T-helper 2 cell treated with Interferon-gamma antibody and Interleukin-4, amounts not matched to agents 100 ng/mL and 5 ng/mL, for 36 hours (primary cell): Measurements from ENCODE around the gene HIRA. TPM values are rescaled to one million over a fixed set of nuclear protein-coding genes. Genes with fewer than 3 reads are reported as not detected.
"Not testable (repeated sequence)": the region's sequence is repeated elsewhere in the genome, so short reads cannot be mapped to it uniquely, and the experiment has no call there.

Experiments
- intact Hi-C: fragments of 100-400 bp; cut with micrococcal nuclease; formaldehyde crosslinking; loops from one replicate; pipeline ENCODE4 v1.15.1; 2023
- total RNA-seq: library from RNA; stranded (reverse); gene quantifications from 2 replicates; pipeline ENCODE4 v1.2.3, GENCODE V29; 2022

HIRA gene
- total RNA-seq, 1 donor from 2014 or later, result 45.0 TPM

- intact Hi-C loops, result no loop called here
These were observed 44.0 kb downstream of the HIRA start for GRCh38 chr22:19387575-19387974.

- intact Hi-C loops, result no loop called here
These were observed 44.5 kb downstream of the HIRA start for GRCh38 chr22:19387038-19387437.

GRCh38 chr22:19386248-19386647, 45.3 kb downstream of the HIRA start:
- intact Hi-C loops, result no loop called here

GRCh38 chr22:19385221-19385906, 46.2 kb downstream of the HIRA start:
- intact Hi-C loops, result no loop called here

- intact Hi-C loops, result no loop called here
These were observed 48.2 kb downstream of the HIRA start for GRCh38 chr22:19383292-19383691.

GRCh38 chr22:19382240-19382639, 49.3 kb downstream of the HIRA start:
- intact Hi-C loops, result no loop called here

GRCh38 chr22:19378344-19378674, 53.2 kb downstream of the HIRA start:
- intact Hi-C loops, result no loop called here

- intact Hi-C loops, result no loop called here
These were observed 53.8 kb downstream of the HIRA start for GRCh38 chr22:19377565-19378343.

GRCh38 chr22:19376971-19377370, 54.6 kb downstream of the HIRA start:
- intact Hi-C loops, result no loop called here

- intact Hi-C loops, result no loop called here
These were observed 55.3 kb downstream of the HIRA start for GRCh38 chr22:19376247-19376646.

GRCh38 chr22:19375435-19375834, 56.1 kb downstream of the HIRA start:
- intact Hi-C loops, result no loop called here

- intact Hi-C loops, result no loop called here
These were observed 57.1 kb downstream of the HIRA start for GRCh38 chr22:19374410-19374809.

GRCh38 chr22:19373450-19373849, 58.1 kb downstream of the HIRA start:
- intact Hi-C loops, result no loop called here

- intact Hi-C loops, result no loop called here
These were observed 59.6 kb downstream of the HIRA start for GRCh38 chr22:19371893-19372292.

GRCh38 chr22:19368876-19369275, 62.7 kb downstream of the HIRA start:
- intact Hi-C loops, result no loop called here

- intact Hi-C loops, result no loop called here
These were observed 63.7 kb downstream of the HIRA start for GRCh38 chr22:19367763-19368367.

GRCh38 chr22:19363541-19363940, 68.0 kb downstream of the HIRA start:
- intact Hi-C loops, result not testable (repeated sequence)

GRCh38 chr22:19361501-19362103, 69.9 kb downstream of the HIRA start:
- intact Hi-C loops, result no loop called here

GRCh38 chr22:19360862-19361261, 70.7 kb downstream of the HIRA start:
- intact Hi-C loops, result no loop called here

- intact Hi-C loops, result no loop called here
These were observed 71.2 kb downstream of the HIRA start for GRCh38 chr22:19360300-19360792.

GRCh38 chr22:19359554-19360299, 71.8 kb downstream of the HIRA start:
- intact Hi-C loops, result no loop called here
